GM12878 (cell line): ENCODE measurements around the gene ATP6V1G1. TPM values are rescaled to one million over a fixed set of nuclear protein-coding genes. Genes with fewer than 3 reads are reported as not detected.

Source experiments
- CBFB ChIP-seq: IDR thresholded peaks from 2 replicates; pipeline ENCODE4 v1.6.1; 2016; ENCODE audit warnings: antibody characterized with exemption, low read depth
- CBX5 ChIP-seq: sonication (generic); IDR thresholded peaks from 2 replicates; pipeline ENCODE4 v1.6.1; 2016; ENCODE audit warnings: low read depth, moderate library complexity, mild to moderate bottlenecking, inconsistent platforms
- HCFC1 ChIP-seq: fragments of 150-350 bp; IDR thresholded peaks from 2 replicates; pipeline ENCODE4 v1.6.1; 2014; ENCODE audit warnings: low read length
- KDM1A ChIP-seq: fragments of 200-600 bp; sonication (generic); IDR thresholded peaks from 2 replicates; pipeline ENCODE4 v1.6.1; 2016; ENCODE audit warnings: borderline replicate concordance
- NFIC ChIP-seq: IDR thresholded peaks from 2 replicates; pipeline ENCODE4 v1.6.1; 2012; ENCODE audit warnings: low read depth, mild to moderate bottlenecking, inconsistent platforms, low read length, moderate library complexity
- PAX8 ChIP-seq: fragments of 450-650 bp; IDR thresholded peaks from 2 replicates; pipeline ENCODE4 v1.6.1; 2017; ENCODE audit warnings: mild to moderate bottlenecking, moderate library complexity
- PML ChIP-seq: IDR thresholded peaks from 2 replicates; pipeline ENCODE4 v1.6.1; 2012; ENCODE audit warnings: low read length, inconsistent platforms
- POLR2A ChIP-seq: IDR thresholded peaks from 2 replicates; pipeline ENCODE4 v1.6.1; 2011; ENCODE audit warnings: low read depth, mild to moderate bottlenecking, low read length
- RFX5 ChIP-seq: IDR thresholded peaks from 2 replicates; pipeline ENCODE4 v1.6.1; 2011; ENCODE audit warnings: low read depth, low read length, improper control_type of control experiment
- SMARCA5 ChIP-seq: fragments of 450-650 bp; IDR thresholded peaks from 2 replicates; pipeline ENCODE4 v1.6.1; 2017; ENCODE audit warnings: mild to moderate bottlenecking
- SPI1 ChIP-seq: IDR thresholded peaks from 2 replicates; pipeline ENCODE4 v1.6.1; 2011; ENCODE audit warnings: low read depth, mild to moderate bottlenecking, low read length, moderate library complexity, borderline replicate concordance; ENCODE audit not compliant: insufficient read depth
- polyA plus RNA-seq, 11 experiments: library from polyadenylated mRNA; depleted of rRNA in 4 of 11; unstranded in 6 of 11; stranded (reverse) in 5 of 11; fragments of >200 nt; fragmentation: Nextera tagmentation in 4 of 11; fragmentation: Illumina TruSeq in 1 of 11; extraction: Ambion mirVana in 4 of 11; extraction: Trizol in 1 of 11; gene quantifications; 1 replicate in 1 of 11; 2 replicates in 10 of 11; pipeline versions ENCODE4 v1.2.1 to v1.2.3, GENCODE V29; 2011 to 2016; ENCODE audit warnings: inconsistent platforms in 2 of 11, missing spikeins in 2 of 11, low read depth in 1 of 11
- total RNA-seq, 4 experiments: library from RNA; depleted of rRNA in 3 of 4; stranded (reverse); fragments of >200 nt in 3 of 4; fragmentation: Illumina TruSeq in 1 of 4; extraction: Trizol in 1 of 4; gene quantifications; 2 replicates each; pipeline versions ENCODE4 v1.2.1 to v1.2.3, GENCODE V29; 2013 to 2021
- TF ChIP-seq, protein P1 (sequence below): fragments of 450-650 bp; IDR thresholded peaks from 2 replicates; pipeline ENCODE4 v1.6.1; 2016; ENCODE audit warnings: mild to moderate bottlenecking
- TF ChIP-seq, protein P2 (sequence below): fragments of 450-650 bp; formaldehyde crosslinking; IDR thresholded peaks from 2 replicates; pipeline ENCODE4 v1.4.0; 2022; ENCODE audit warnings: mild to moderate bottlenecking, moderate library complexity
- TF ChIP-seq, protein P3 (sequence below): IDR thresholded peaks from 2 replicates; pipeline ENCODE4 v1.6.1; 2012; ENCODE audit warnings: mild to moderate bottlenecking, low read depth, low read length
- TF ChIP-seq, protein P4 (sequence below): fragments of 450-650 bp; formaldehyde crosslinking; IDR thresholded peaks from 2 replicates; pipeline ENCODE4 v1.4.0; 2020; ENCODE audit warnings: mild to moderate bottlenecking, moderate library complexity

Gene ATP6V1G1
- total and polyA plus RNA-seq, 10 of the 15 experiments (the other 5 are each of a cell fraction or from before 2014, with no cell fraction given) = 34.2 to 204 (median 82.5) TPM

DNA sequence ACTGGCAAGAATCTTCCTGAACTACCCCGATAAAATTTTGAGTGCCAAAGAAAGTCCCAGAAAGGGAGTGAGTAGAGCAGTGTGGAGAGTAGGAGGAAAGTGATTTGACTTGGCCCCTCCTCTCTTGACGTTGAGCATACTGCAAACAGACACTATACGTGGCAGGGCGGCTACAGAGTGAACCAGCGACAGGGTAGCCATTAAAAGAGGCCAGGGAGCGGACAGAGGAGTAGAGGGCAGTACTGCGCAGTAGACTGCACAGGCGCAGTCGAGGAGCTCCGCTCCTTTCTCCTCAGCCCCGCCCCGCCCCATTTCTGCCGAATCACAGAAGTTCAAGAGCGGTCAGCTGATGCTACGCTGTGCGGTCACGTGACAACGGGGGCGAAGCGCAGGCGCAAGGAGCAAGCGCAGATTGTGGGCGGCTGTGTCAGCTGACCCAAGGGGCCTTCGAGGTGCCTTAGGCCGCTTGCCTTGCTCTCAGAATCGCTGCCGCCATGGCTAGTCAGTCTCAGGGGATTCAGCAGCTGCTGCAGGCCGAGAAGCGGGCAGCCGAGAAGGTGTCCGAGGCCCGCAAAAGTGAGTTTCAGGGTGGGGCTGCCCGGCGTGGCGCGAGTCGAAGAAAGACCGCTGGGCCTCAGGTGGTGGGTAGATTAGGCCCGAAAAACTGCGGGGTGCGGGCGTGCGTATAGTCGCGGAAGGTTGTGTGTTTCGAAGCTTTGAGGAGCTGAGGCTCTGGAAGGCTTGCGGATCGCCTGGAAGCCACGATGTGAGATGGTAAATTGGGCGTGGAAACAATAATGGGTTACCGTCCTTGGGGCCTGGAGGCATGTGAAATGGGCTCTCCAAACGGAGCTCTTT, at the start of gene ATP6V1G1 (continued):
- TF ChIP-seq, protein P1, sequence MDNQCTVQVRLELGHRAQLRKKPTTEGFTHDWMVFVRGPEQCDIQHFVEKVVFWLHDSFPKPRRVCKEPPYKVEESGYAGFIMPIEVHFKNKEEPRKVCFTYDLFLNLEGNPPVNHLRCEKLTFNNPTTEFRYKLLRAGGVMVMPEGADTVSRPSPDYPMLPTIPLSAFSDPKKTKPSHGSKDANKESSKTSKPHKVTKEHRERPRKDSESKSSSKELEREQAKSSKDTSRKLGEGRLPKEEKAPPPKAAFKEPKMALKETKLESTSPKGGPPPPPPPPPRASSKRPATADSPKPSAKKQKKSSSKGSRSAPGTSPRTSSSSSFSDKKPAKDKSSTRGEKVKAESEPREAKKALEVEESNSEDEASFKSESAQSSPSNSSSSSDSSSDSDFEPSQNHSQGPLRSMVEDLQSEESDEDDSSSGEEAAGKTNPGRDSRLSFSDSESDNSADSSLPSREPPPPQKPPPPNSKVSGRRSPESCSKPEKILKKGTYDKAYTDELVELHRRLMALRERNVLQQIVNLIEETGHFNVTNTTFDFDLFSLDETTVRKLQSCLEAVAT = peak; percentile 79; the same call in 1 of the 2 replicates
- TF ChIP-seq KDM1A (no peak), HCFC1 (peak; percentile 59), CBX5 (no peak), SMARCA5 (0 out of 2 replicates have a peak, but pooled peaks have one; percentile 23), SPI1 (no peak), RFX5 (peak; percentile 22; the same call in 1 of the 2 replicates), CBFB (peak; percentile 64; the same call in 1 of the 2 replicates), PML (peak; percentile 93), POLR2A (peak; percentile 98), NFIC (peak; percentile 40; the same call in 1 of the 2 replicates), PAX8 (no peak)
- TF ChIP-seq, protein P2, sequence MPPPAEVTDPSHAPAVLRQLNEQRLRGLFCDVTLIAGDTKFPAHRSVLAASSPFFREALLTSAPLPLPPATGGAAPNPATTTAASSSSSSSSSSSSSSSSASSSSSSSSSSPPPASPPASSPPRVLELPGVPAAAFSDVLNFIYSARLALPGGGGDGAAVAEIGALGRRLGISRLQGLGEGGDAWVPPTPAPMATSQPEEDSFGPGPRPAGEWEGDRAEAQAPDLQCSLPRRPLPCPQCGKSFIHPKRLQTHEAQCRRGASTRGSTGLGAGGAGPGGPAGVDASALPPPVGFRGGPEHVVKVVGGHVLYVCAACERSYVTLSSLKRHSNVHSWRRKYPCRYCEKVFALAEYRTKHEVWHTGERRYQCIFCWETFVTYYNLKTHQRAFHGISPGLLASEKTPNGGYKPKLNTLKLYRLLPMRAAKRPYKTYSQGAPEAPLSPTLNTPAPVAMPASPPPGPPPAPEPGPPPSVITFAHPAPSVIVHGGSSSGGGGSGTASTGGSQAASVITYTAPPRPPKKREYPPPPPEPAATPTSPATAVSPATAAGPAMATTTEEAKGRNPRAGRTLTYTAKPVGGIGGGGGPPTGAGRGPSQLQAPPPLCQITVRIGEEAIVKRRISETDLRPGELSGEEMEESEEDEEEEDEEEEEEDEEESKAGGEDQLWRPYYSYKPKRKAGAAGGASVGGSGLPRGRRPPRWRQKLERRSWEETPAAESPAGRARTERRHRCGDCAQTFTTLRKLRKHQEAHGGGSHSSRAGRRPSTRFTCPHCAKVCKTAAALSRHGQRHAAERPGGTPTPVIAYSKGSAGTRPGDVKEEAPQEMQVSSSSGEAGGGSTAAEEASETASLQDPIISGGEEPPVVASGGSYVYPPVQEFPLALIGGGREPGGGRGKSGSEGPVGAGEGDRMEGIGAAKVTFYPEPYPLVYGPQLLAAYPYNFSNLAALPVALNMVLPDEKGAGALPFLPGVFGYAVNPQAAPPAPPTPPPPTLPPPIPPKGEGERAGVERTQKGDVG (CRISPR knock-in tag) = peak; percentile 95
- TF ChIP-seq, protein P3, sequence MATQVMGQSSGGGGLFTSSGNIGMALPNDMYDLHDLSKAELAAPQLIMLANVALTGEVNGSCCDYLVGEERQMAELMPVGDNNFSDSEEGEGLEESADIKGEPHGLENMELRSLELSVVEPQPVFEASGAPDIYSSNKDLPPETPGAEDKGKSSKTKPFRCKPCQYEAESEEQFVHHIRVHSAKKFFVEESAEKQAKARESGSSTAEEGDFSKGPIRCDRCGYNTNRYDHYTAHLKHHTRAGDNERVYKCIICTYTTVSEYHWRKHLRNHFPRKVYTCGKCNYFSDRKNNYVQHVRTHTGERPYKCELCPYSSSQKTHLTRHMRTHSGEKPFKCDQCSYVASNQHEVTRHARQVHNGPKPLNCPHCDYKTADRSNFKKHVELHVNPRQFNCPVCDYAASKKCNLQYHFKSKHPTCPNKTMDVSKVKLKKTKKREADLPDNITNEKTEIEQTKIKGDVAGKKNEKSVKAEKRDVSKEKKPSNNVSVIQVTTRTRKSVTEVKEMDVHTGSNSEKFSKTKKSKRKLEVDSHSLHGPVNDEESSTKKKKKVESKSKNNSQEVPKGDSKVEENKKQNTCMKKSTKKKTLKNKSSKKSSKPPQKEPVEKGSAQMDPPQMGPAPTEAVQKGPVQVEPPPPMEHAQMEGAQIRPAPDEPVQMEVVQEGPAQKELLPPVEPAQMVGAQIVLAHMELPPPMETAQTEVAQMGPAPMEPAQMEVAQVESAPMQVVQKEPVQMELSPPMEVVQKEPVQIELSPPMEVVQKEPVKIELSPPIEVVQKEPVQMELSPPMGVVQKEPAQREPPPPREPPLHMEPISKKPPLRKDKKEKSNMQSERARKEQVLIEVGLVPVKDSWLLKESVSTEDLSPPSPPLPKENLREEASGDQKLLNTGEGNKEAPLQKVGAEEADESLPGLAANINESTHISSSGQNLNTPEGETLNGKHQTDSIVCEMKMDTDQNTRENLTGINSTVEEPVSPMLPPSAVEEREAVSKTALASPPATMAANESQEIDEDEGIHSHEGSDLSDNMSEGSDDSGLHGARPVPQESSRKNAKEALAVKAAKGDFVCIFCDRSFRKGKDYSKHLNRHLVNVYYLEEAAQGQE = no peak
- TF ChIP-seq, protein P4, sequence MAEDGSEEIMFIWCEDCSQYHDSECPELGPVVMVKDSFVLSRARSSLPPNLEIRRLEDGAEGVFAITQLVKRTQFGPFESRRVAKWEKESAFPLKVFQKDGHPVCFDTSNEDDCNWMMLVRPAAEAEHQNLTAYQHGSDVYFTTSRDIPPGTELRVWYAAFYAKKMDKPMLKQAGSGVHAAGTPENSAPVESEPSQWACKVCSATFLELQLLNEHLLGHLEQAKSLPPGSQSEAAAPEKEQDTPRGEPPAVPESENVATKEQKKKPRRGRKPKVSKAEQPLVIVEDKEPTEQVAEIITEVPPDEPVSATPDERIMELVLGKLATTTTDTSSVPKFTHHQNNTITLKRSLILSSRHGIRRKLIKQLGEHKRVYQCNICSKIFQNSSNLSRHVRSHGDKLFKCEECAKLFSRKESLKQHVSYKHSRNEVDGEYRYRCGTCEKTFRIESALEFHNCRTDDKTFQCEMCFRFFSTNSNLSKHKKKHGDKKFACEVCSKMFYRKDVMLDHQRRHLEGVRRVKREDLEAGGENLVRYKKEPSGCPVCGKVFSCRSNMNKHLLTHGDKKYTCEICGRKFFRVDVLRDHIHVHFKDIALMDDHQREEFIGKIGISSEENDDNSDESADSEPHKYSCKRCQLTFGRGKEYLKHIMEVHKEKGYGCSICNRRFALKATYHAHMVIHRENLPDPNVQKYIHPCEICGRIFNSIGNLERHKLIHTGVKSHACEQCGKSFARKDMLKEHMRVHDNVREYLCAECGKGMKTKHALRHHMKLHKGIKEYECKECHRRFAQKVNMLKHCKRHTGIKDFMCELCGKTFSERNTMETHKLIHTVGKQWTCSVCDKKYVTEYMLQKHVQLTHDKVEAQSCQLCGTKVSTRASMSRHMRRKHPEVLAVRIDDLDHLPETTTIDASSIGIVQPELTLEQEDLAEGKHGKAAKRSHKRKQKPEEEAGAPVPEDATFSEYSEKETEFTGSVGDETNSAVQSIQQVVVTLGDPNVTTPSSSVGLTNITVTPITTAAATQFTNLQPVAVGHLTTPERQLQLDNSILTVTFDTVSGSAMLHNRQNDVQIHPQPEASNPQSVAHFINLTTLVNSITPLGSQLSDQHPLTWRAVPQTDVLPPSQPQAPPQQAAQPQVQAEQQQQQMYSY (CRISPR knock-in tag) = peak; percentile 95
